Mesodermal cell (in vitro differentiated cells): ENCODE measurements around the gene TCF4.

ENCODE experiments used
- H3K27ac ChIP-seq: 2 replicates; pipeline ENCODE4 v1.7.0; 2013; ENCODE audit warnings: mild to moderate bottlenecking, low read depth, low read length, moderate library complexity; ENCODE audit not compliant: severe bottlenecking
- H3K36me3 ChIP-seq: 2 replicates; pipeline ENCODE4 v1.7.1; 2013; ENCODE audit warnings: mild to moderate bottlenecking, low read length, moderate library complexity; ENCODE audit not compliant: control insufficient read depth, insufficient read depth
- H3K4me1 ChIP-seq: one replicate; pipeline ENCODE4 v1.7.1; 2013; ENCODE audit warnings: mild to moderate bottlenecking, low read length; ENCODE audit not compliant: insufficient read depth, control insufficient read depth, poor library complexity, severe bottlenecking
- H3K4me3 ChIP-seq: 2 replicates; pipeline ENCODE4 v1.7.0; 2013; ENCODE audit warnings: low read length, control low read depth, mild to moderate bottlenecking; ENCODE audit not compliant: insufficient read depth, poor library complexity, severe bottlenecking; ENCODE audit errors: extremely low read depth
- H3K9me3 ChIP-seq: 2 replicates; pipeline ENCODE4 v1.7.1; 2013; ENCODE audit warnings: mild to moderate bottlenecking, low read length, moderate library complexity; ENCODE audit not compliant: control insufficient read depth
- WGBS, 2 experiments: methylation state at CpG; one replicate each; pipeline ENCODE4 v1.1.5; 2013; ENCODE audit warnings: missing lambda C conversion rate in 2 of 2; ENCODE audit not compliant: insufficient coverage in 2 of 2; 5-methylcytosine and 5-hydroxymethylcytosine counted together

TCF4 gene

DNA sequence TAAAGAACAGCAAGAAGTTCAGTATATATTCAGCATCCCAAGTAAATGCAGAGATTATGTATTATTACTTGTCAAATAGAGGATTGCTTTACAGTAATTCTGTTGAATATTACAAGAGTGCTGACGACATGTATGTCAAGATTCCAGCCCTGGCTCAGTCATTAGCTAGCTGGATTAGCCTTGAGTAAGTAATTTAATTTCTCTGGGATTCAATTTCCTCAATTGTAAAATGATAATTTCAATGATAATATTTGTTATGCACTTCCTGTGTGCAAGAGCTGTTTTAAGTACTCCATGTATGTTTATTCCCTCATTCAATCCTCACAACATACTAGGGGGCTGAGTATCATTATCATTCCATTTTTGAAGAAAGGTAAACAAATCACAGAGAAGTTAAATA, 44.0 kb downstream of the TCF4 start:
- Histone ChIP-seq H3K4me3 (no peak overlapping the region), H3K9me3 (no peaks in the 10 kb centered on the region), H3K36me3 (peaks cover 33% of the 10 kb centered on the region), H3K27ac (no peak overlapping the region), H3K4me1 (peaks cover 8% of the 10 kb centered on the region)
- 83% methylated on average over 1 of the region's 1 CpG; no CpG with 5 or more reads in 1 of the 2 experiments for WGBS, 2 experiments

DNA sequence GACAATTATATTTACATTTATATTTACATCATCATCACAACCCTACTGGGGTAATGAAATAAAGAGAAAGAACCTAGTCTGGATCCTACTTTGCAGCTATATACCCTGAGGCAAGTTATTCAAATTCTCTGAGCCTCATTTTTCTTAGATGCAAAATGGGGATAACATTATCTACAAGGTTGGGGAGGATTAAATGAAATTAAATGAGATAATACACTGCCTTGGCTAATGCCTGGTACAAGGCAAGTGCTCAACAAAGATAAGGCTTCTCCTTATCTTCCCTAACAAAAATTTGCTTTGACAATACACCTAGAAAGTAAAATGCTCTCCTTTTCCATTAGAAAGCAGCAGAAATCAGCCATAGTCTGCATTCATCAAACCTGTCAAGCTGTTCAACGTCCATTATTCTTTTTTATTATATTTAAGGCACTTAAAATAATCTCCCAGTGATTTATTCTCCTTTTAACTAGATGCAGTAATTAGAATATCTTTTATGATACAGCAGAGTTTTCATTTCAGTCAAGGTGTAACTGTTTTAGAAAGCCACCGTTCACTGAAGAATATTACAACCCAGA, 44.8 kb downstream of the TCF4 start:
- Histone ChIP-seq H3K36me3 (peaks cover 30% of the 10 kb centered on the region), H3K27ac (no peak overlapping the region), H3K4me1 (peaks cover 3% of the 10 kb centered on the region), H3K4me3 (no peak overlapping the region), H3K9me3 (no peaks in the 10 kb centered on the region)
- WGBS, 2 experiments, result no CpG with 5 or more reads among the region's 2 CpGs

DNA sequence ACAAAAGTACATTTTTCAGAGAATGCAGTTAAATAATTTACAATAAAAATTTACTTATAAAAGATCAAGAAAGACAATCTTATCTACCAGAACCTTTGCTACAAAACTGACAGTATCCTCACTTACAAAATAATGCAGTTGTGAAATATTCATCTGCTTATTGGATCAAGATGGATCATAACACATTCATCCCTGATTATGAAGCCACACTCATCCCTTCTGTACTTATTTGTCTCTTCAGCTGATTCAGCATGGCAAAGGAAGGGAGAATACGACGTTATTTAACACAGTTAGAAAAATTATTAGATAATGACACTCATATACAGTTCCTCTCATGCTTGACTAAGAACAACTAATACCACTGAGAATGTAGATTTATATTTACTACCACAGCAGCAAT, 46.4 kb downstream of the TCF4 start:
- no CpG with 5 or more reads among the region's 2 CpGs for whole genome bisulfite sequencing, 2 experiments

DNA sequence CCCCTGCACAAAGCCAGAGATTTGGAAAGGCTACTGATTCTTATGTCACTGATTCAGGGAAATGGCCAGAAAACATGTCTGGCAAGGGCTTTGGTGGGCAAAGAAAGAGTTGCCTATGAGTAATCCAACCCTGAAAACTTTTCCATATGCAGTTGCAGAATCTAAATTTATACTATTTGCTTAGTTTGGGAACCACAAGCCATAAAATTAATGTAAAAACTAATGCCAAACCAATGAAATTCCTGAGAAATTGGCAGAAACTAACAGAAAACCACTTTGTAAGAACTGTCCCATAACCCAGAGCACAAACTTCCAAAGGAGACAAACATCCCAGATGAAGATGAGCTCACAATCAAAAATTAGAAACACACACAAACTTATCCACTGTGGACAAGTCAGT, 48.8 kb downstream of the TCF4 start:
- Histone ChIP-seq H3K36me3 (peaks cover 25% of the 10 kb centered on the region), H3K27ac (no peak overlapping the region), H3K4me1 (no peaks in the 10 kb centered on the region), H3K9me3 (no peaks in the 10 kb centered on the region), H3K4me3 (no peak overlapping the region)

More for the DNA sequence above, 46.4 kb downstream of the TCF4 start:
- H3K9me3 ChIP-seq, result no peaks in the 10 kb centered on the region
- H3K4me1 ChIP-seq, result no peaks in the 10 kb centered on the region
- H3K27ac ChIP-seq, result no peak overlapping the region
- H3K36me3 ChIP-seq, result peaks cover 35% of the 10 kb centered on the region
- H3K4me3 ChIP-seq, result no peak overlapping the region

DNA sequence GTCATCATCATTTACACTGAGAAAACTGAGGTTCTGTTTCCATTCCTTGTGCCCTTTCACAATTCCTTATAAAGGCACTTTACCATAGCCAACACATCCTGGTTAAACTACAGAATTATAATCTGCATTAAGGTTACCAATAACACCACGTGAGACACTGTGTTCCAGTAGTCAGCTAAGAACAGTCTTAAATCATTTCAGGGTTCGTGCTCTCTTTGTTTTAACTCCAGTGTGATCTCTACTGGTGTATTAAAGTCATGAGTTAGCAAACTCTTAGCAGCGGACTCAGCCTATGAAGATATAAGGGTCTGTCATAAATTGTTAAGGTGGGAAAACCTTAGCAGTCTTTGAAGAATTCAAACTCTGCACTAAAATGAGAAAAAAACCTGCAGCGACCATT, 53.0 kb downstream of the TCF4 start:
- Histone ChIP-seq H3K27ac (no peak overlapping the region), H3K4me3 (no peak overlapping the region), H3K4me1 (no peaks in the 10 kb centered on the region), H3K9me3 (no peaks in the 10 kb centered on the region), H3K36me3 (peaks cover 24% of the 10 kb centered on the region)
- 90 to 100% methylated on average over 2 to 3 of the region's 4 CpGs for WGBS, 2 experiments

DNA sequence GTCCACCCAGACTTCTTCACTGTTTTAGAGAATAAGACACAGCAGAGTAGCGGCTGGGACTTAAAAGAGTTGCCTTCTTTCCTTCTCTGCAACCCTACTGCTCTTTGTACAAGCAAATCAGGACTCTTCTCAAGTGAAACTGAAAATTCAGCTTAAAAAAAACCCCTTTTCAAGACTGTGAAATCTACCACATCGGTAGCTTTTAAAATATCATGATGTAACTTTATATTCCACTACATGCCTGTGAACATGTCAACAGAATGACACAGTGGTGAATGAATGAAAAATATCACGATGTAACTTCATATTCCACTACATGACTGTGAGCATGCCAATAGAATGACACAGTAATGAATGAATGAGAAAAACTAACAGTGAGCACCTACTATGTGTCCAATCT, 53.4 kb downstream of the TCF4 start:
- Histone ChIP-seq H3K9me3 (no peaks in the 10 kb centered on the region), H3K27ac (no peak overlapping the region), H3K4me3 (no peak overlapping the region), H3K4me1 (no peaks in the 10 kb centered on the region), H3K36me3 (peaks cover 21% of the 10 kb centered on the region)
- 78% methylated on average over 1 of the region's 3 CpGs; no CpG with 5 or more reads in 1 of the 2 experiments for WGBS, 2 experiments

DNA sequence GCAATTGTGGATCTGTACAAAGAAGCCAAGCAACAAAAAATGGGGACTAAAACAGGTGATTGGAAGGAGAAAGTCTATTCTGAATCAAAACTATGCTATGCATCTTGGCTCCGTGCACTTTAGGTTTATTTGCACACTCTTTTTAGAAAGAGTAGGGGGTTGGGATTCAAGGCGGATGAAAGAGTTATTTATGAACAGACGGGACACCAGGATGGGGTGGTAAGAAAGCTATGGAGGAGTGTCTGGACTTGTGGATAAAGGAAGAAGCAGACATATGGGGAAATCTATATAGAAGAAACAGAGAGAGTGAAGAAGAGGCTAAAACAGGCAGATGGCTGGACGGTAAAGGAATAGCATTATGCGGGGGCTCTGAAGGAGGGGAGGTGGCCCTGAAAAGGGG, 57.8 kb downstream of the TCF4 start:
- Histone ChIP-seq H3K4me1 (no peaks in the 10 kb centered on the region), H3K27ac (no peak overlapping the region), H3K9me3 (no peaks in the 10 kb centered on the region), H3K4me3 (no peak overlapping the region), H3K36me3 (peaks cover 21% of the 10 kb centered on the region)
- WGBS, 2 experiments, result 95 to 98% methylated on average over 4 of the region's 5 CpGs

DNA sequence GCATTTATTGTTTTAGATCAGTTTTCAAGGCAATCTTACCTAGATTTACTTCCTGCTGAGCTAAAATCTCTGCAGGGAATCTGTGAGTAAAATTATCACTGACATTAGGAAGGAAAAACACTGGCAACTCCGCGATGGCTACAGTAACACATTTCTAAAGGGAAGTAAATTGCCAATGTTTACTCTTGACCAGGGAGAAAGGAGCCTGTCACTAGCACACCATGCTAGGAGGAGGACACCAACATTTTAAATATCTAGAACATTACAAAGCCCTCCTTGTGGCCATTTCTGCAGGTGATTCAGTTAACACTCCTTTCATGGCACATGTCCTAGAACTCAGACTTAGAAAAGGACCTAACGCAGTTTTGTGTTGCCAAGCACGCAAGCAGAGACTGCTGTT, 58.4 kb downstream of the TCF4 start:
- Histone ChIP-seq H3K4me1 (no peaks in the 10 kb centered on the region), H3K9me3 (no peaks in the 10 kb centered on the region), H3K36me3 (peaks cover 21% of the 10 kb centered on the region), H3K4me3 (no peak overlapping the region), H3K27ac (peak overlapping the region; percentile 37)
- 84 to 92% methylated on average over 2 to 4 of the region's 4 CpGs for WGBS, 2 experiments

DNA sequence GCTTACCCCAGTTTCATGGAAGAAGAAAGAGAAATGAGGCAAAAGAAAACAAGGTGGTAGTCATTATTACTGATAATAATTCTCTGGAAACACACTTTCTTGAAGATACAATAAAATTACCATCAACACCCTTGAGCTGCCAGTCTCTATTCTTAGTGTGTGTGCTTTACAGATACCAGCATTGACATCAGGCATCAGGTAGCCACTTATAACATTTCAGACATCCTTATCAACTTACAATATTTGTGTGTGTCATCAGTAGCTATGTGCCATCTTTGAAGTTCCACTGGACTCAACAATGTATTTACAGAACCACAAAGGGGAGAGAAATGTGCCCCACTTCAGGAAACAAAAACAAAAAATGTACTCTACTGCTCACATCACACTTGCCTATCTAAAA, 62.1 kb downstream of the TCF4 start:
- H3K27ac ChIP-seq, result no peak overlapping the region
- peaks cover 1% of the 10 kb centered on the region for H3K4me1 ChIP-seq
- no peaks in the 10 kb centered on the region for H3K9me3 ChIP-seq
- peaks cover 17% of the 10 kb centered on the region for H3K36me3 ChIP-seq
- H3K4me3 ChIP-seq, result no peak overlapping the region

DNA sequence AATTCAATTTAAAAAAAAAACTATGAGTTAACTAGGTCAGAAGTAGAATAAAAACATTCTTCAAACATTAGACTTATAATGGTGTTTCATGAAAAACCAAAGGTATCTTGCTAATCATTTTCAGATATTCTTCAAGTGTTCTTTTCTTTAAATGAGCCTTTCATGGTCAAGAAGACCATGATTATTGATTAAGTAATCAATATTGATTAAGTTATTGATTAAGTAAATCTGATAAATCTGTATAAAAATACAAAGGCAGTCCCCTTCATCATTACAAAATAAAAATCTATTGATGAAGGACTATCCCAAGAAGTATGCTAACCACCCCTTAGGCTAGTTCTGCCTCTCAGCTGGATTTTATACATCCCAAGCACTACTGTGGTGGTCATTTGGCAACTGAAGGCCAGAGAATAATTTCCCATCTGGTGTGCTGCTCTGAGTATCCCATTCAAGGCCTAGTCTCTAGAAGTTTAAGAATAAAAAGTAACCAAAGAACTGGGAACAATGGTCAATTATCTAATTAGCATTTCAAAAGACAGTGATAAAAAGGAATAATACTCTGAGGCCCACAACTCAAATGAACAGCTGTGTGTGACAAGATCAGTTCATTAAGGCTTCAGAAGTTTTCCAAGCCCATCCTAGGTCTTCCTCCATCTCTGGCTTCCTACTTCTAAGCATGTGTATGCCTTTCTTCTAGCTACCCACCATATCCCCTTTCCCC, 63.5 kb downstream of the TCF4 start:
- H3K36me3 ChIP-seq, result peaks cover 17% of the 10 kb centered on the region
- no peaks in the 10 kb centered on the region for H3K9me3 ChIP-seq
- no peak overlapping the region for H3K27ac ChIP-seq
- H3K4me1 ChIP-seq, result peaks cover 3% of the 10 kb centered on the region
- no peak overlapping the region for H3K4me3 ChIP-seq

DNA sequence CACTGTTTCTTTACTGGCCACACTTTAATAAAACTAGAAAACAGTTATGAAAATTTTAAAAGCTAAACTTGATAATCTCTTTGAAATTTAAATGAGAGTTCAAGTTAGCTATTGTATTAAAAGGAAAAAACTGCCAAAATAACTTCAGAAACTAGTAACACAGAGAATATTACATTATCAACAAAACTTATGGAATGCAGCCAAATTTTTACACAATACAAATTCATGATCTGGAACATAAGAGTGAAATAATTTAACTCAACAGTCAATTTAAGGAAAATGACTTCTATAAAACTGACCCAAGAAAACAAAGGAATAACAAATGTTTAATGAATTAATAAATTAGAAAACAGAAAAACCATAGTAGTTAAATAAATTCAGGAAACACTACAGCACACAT, 65.0 kb downstream of the TCF4 start:
- peaks cover 17% of the 10 kb centered on the region for H3K36me3 ChIP-seq
- peaks cover 3% of the 10 kb centered on the region for H3K4me1 ChIP-seq
- H3K27ac ChIP-seq, result no peak overlapping the region
- H3K9me3 ChIP-seq, result no peaks in the 10 kb centered on the region
- no peak overlapping the region for H3K4me3 ChIP-seq
